ACC112 (cell line): ENCODE results near the gene OXGR1.

Experiments
- H2AFZ ChIP-seq: fragments of 200-600 bp; sonication (generic); one replicate; pipeline ENCODE4 v1.6.0; 2017; ENCODE audit warnings: antibody characterized with exemption, low read length; ENCODE audit not compliant: unreplicated experiment
- H3K27ac ChIP-seq: fragments of 200-600 bp; sonication (generic); 2 replicates; pipeline ENCODE4 v1.5.1; 2014; ENCODE audit warnings: low read depth, mild to moderate bottlenecking, antibody characterized with exemption, low read length, moderate library complexity
- H3K27me3 ChIP-seq: fragments of 200-600 bp; sonication (generic); 2 replicates; pipeline ENCODE4 v1.6.1; 2014; ENCODE audit warnings: mild to moderate bottlenecking, antibody characterized with exemption, low read length, moderate library complexity, mixed read lengths; ENCODE audit not compliant: insufficient read depth
- H3K36me3 ChIP-seq: fragments of 200-600 bp; sonication (generic); 2 replicates; pipeline ENCODE4 v1.6.1; 2016; ENCODE audit warnings: mild to moderate bottlenecking, antibody characterized with exemption, low read length, moderate library complexity, mixed read lengths; ENCODE audit not compliant: insufficient read depth
- H3K4me1 ChIP-seq: fragments of 200-600 bp; sonication (generic); one replicate; pipeline ENCODE4 v1.6.1; 2016; ENCODE audit warnings: low read length, mixed read lengths; ENCODE audit not compliant: insufficient read depth, unreplicated experiment, control insufficient read depth
- H3K4me3 ChIP-seq: fragments of 200-600 bp; sonication (generic); 2 replicates; pipeline ENCODE4 v1.5.1; 2014; ENCODE audit warnings: mild to moderate bottlenecking, low read depth, low read length
- H3K79me2 ChIP-seq: fragments of 200-600 bp; sonication (generic); one replicate; pipeline ENCODE4 v1.6.0; 2016; ENCODE audit warnings: low read length; ENCODE audit not compliant: control insufficient read depth, unreplicated experiment, insufficient read depth

Gene OXGR1

DNA sequence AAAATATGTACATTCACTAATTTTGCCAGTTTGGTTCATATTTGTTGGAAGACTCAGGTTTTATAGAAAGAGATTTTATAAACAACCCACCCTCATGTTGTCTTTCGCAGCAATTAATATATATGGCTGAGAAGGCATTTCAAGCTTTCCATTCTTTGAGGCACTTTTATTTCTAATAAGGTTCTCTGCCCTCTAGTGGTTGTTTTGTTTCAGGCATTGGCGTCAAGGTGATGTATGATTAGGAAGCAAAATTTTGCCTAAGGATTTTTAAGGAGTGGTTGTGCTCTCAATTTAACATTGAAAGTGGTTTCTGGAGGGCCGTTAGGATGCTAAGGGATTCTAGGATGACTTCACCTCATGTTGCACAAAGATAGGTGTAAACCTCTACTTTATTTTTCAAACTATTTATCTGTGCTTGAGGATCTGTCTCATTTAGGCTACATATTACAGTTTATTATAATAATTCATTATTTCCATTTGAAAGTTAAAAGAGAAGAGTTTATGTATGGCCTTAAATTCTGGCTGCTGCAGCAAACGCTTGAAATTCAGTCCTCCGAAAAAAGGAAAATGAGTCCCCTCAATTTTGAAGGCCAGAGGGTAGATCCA is 35.9 kb downstream of the OXGR1 start:
- no peaks in the 10 kb centered on the region for H3K36me3 ChIP-seq
- no peaks in the 10 kb centered on the region for H3K79me2 ChIP-seq
- no peak overlapping the region for H2AFZ ChIP-seq
- H3K4me3 ChIP-seq: no peak overlapping the region
- peaks cover 18% of the 10 kb centered on the region for H3K27me3 ChIP-seq
- no peaks in the 10 kb centered on the region for H3K4me1 ChIP-seq
- no peak overlapping the region for H3K27ac ChIP-seq

DNA sequence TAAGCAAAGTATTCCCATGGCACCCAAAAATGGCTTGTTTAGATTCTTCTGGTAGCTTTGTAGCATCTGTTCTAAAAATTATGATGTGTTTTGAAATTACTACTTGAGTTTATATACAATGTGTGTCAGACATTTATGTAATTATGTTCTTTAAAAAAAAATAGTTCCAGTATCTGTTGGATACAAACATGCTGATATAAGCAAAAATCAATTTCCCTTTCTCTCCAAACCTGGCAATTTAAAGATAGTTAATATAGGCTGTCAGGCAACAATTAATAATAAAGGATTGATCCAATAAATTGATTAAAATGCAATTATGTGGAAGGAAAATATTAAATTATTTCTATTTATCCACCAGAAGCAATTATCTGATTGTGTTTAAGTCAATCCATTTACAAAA is 41.7 kb downstream of the OXGR1 start:
- Histone ChIP-seq H3K36me3 (no peaks in the 10 kb centered on the region), H3K27me3 (peaks cover 8% of the 10 kb centered on the region), H2AFZ (no peak overlapping the region), H3K27ac (no peak overlapping the region), H3K4me1 (no peaks in the 10 kb centered on the region), H3K79me2 (no peaks in the 10 kb centered on the region), H3K4me3 (no peak overlapping the region)

DNA sequence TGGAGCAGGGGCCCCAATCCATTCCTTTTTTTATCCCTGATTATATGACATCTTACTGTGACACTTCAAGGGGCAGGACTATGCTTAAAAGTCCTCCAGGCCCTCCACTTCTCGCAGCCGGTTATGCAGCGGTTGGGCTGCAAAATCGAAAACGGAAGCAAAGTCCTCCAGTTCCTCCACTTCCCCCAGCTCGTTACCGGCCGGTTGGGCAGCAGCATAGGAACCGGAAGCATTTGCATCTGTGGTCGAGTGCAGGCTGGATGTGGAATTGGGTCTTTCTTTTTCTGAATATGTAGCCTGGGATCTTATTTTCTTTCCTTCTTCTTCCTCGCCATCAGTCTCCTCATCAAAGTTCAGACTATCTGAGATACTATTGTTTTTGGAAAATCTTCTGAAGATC is 46.1 kb downstream of the OXGR1 start:
- Histone ChIP-seq H3K27me3 (peaks cover 6% of the 10 kb centered on the region), H2AFZ (no peak overlapping the region), H3K79me2 (no peaks in the 10 kb centered on the region), H3K27ac (no peak overlapping the region), H3K4me1 (no peaks in the 10 kb centered on the region), H3K4me3 (no peak overlapping the region), H3K36me3 (no peaks in the 10 kb centered on the region)

DNA sequence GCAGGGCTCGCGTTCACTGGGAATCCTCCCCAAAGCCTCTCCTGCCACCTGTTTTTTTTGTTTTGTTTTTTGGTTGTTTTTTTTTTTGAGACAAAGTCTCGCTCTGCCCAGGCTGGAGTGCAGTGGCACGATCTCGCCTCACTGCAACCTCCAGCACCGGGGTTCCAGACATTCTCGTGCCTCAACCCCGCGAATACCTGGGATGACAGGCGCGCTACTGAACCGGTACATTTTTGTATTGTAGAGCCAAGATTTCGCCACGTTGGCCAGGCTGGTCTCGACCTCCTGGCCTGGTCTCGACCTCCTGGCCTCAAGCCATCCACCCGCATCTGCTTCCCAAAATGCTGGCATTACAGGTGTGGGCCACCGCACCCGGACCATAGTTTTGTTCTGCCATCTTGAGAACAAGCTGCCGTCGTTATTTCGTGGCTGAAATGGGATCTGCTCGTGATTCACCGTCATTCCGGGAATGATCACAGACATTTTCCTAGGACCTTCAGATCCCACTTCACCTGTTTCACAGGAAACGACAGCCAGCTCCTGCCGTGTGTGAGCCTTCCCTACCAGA is 46.8 kb downstream of the OXGR1 start:
- Histone ChIP-seq H3K79me2 (no peaks in the 10 kb centered on the region), H3K4me1 (no peaks in the 10 kb centered on the region), H3K27me3 (peaks cover 9% of the 10 kb centered on the region), H3K36me3 (no peaks in the 10 kb centered on the region), H3K27ac (no peak overlapping the region), H2AFZ (no peak overlapping the region), H3K4me3 (no peak overlapping the region)

DNA sequence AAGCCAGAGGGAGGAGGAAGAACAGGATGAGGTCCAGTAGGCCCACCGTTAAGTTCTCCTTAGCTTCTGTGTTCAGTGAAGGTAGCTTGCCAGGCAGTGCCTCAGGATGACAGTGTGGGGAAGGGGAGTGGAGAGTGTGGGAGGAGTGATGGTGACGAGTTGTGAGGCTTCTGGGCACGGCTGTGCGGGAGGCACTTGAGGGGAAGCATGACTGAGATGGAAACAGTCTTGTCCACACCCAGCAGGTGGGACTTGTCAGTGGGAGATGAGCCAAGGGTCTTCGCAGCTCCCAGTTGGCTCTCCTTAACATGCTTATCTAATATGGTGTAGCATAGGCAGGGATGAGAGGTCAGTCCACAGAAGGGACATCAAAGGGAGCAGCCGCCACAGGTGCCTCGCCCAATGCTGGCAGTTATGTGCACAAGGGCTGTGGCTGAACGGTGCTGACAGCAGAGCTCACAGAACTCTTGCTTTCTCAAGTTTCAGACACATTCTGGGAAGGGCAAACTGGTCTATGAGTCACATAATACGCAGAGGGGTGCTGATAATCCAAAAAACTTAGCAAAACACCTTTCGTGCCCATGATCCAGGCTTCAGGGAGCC is 47.5 kb downstream of the OXGR1 start:
- Histone ChIP-seq H3K4me3 (no peak overlapping the region), H3K27me3 (peaks cover 9% of the 10 kb centered on the region), H3K4me1 (no peaks in the 10 kb centered on the region), H3K79me2 (no peaks in the 10 kb centered on the region), H3K36me3 (no peaks in the 10 kb centered on the region), H3K27ac (no peak overlapping the region), H2AFZ (no peak overlapping the region)

DNA sequence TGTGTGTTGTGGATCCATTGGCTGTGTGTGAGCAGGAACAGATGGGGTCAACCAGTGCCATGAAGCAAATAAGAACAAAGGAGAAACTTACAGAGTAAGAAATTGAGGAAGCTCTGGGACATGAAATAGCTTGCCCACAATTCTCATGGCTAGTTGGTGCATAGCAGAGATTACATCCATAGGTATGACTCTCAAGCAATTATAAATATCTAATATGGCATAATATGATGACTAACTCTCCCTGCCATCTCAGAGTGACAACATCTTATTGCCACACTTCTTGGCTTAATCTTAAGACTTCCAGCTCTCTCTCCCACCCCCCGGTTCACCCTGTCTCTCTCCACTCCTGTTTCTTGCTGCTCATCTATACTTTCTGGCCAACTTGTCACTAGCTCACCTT is 53.3 kb downstream of the OXGR1 start:
- Histone ChIP-seq H3K79me2 (no peaks in the 10 kb centered on the region), H2AFZ (no peak overlapping the region), H3K36me3 (no peaks in the 10 kb centered on the region), H3K27ac (no peak overlapping the region), H3K4me3 (no peak overlapping the region), H3K4me1 (no peaks in the 10 kb centered on the region), H3K27me3 (peaks cover 29% of the 10 kb centered on the region)

DNA sequence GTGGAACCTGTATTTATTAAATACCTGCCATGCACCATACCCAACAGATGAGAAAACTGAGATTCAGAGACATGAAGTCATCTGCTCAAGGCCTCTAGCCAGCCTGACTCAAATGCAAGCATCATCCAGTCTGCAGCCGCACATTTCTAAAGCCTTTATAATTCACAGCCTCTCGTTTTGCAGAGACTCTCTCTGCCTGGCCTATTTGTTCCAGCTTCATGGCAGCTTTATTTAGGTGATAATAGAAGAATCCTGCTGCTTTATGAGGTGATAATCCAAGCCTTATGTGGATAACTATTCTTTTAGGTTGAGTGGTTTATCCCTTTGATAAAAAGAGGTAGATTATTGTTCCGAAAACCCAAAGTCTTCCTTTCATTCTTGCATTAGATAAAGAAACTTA is 58.4 kb downstream of the OXGR1 start:
- H3K36me3 ChIP-seq: no peaks in the 10 kb centered on the region
- H3K4me1 ChIP-seq: no peaks in the 10 kb centered on the region
- H3K79me2 ChIP-seq: no peaks in the 10 kb centered on the region
- H3K27me3 ChIP-seq: peaks cover 57% of the 10 kb centered on the region
- no peak overlapping the region for H3K4me3 ChIP-seq
- no peak overlapping the region for H2AFZ ChIP-seq
- H3K27ac ChIP-seq: no peak overlapping the region
